Body of pancreas (tissue), 4 donors: ENCODE data around the gene GCNT4.

Experiments
- POLR2A ChIP-seq, 3 donors: fragments of 450-650 bp; IDR thresholded peaks; one replicate each; pipeline ENCODE4 v1.6.1; 2016; ENCODE audit warnings: antibody characterized with exemption in 3 of 3, mild to moderate bottlenecking in 2 of 3
- TF ChIP-seq, protein P1 (sequence below), 7 experiments: fragments of 450-650 bp in 4 of 7; fragments of 200-600 bp in 3 of 7; sonication (generic) in 3 of 7; IDR thresholded peaks; one replicate each; pipeline ENCODE4 v1.5.1; 2016 to 2019; ENCODE audit warnings: antibody characterized with exemption in 7 of 7

DNA sequence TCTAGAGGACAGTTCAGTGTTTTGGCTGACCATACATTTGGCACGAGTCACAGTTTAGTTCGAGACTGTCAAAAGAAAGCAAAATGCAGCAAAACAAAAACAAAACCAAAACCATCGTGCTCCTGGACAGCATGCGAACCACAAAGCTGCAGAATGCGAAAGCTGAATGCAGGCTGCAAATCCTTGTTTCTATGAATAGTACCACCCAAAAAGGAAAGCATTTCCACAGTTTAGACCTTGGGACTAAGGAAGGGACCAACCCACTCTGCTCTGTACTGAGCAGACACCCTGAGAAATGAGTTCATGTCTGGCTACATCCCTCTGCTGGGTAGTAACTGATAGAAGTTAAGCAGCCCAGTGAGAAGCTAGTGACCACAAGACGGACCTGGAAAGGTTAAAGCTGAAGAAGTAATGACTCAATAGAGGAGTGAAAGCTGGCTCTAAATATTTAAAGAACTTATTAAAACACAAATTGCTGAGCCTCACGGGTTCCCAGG is 3.9 kb downstream of the GCNT4 start:
- no peak for TF ChIP-seq POLR2A (IDR thresholded peaks at IDR 0.05)
- TF ChIP-seq, protein P1, sequence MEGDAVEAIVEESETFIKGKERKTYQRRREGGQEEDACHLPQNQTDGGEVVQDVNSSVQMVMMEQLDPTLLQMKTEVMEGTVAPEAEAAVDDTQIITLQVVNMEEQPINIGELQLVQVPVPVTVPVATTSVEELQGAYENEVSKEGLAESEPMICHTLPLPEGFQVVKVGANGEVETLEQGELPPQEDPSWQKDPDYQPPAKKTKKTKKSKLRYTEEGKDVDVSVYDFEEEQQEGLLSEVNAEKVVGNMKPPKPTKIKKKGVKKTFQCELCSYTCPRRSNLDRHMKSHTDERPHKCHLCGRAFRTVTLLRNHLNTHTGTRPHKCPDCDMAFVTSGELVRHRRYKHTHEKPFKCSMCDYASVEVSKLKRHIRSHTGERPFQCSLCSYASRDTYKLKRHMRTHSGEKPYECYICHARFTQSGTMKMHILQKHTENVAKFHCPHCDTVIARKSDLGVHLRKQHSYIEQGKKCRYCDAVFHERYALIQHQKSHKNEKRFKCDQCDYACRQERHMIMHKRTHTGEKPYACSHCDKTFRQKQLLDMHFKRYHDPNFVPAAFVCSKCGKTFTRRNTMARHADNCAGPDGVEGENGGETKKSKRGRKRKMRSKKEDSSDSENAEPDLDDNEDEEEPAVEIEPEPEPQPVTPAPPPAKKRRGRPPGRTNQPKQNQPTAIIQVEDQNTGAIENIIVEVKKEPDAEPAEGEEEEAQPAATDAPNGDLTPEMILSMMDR (IDR thresholded peaks at IDR 0.05) = no peak
